ENCODE results near the gene EFCAB10. TPM values are rescaled to one million over a fixed set of nuclear protein-coding genes. Genes with fewer than 3 reads are reported as not detected.

The EFCAB10 gene
- total RNA-seq, 1 donor from 2014 or later, result not detected

DNA sequence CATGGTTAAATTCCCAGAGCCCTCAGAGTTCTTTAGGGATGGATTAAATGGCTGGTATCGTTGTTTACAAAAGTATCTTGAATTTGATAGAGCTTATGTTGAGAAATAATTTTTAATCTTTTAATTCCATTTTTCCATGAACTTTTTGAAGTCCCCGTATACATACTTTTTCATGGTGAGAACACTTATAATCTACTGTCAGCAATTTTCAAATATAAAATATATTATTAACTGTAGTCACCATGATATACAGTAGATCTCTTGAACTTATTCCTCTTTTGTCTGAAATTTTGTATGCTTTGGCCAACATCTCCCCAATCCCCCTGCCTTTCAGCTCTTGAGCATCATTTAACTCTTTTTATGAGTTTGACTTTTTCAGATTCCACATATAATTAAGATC is 9.4 kb downstream of the EFCAB10 start:
- TF ChIP-seq, protein P1, sequence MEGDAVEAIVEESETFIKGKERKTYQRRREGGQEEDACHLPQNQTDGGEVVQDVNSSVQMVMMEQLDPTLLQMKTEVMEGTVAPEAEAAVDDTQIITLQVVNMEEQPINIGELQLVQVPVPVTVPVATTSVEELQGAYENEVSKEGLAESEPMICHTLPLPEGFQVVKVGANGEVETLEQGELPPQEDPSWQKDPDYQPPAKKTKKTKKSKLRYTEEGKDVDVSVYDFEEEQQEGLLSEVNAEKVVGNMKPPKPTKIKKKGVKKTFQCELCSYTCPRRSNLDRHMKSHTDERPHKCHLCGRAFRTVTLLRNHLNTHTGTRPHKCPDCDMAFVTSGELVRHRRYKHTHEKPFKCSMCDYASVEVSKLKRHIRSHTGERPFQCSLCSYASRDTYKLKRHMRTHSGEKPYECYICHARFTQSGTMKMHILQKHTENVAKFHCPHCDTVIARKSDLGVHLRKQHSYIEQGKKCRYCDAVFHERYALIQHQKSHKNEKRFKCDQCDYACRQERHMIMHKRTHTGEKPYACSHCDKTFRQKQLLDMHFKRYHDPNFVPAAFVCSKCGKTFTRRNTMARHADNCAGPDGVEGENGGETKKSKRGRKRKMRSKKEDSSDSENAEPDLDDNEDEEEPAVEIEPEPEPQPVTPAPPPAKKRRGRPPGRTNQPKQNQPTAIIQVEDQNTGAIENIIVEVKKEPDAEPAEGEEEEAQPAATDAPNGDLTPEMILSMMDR (IDR thresholded peaks at IDR 0.05; ENCODE audit: unreplicated experiment), result no peak
- peaks cover 7% of the 10 kb centered on the region for H3K36me3 Mint-ChIP-seq
- H3K4me1 Mint-ChIP-seq, result no peaks in the 10 kb centered on the region
- DNase-seq (ENCODE audit: low spot score in 2 of 2, unreplicated experiment in 2 of 2), result no peak
- H3K4me3 Mint-ChIP-seq, result no peak overlapping the region
- H3K9me3 Mint-ChIP-seq, result peaks cover 3% of the 10 kb centered on the region
- no peak overlapping the region for H3K27ac Mint-ChIP-seq
- H3K27me3 Mint-ChIP-seq (ENCODE audit: low read depth), result no peaks in the 10 kb centered on the region

DNA sequence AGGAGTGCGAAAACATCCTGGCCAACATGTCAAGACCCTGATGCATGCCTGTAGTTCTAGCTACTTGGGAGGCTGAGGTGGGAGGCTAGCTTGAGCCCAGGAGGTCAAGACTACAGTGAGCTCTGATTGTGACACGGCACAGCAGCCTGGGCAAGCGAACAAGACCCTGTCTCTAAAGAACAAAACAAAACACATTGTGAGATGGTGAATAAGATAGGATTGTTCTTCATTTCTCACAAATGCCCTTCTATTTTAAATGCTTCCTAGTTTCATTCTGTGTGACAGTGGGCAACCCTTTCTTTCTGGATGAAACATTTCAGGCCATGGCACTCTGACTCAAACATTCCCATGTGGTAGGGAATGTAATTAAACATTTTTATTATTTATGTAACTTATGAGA is 13.5 kb downstream of the EFCAB10 start:
- no peak overlapping the region for H3K27ac Mint-ChIP-seq
- H3K4me1 Mint-ChIP-seq, result no peaks in the 10 kb centered on the region
- no peaks in the 10 kb centered on the region for H3K9me3 Mint-ChIP-seq
- no peak overlapping the region for H3K4me3 Mint-ChIP-seq
- H3K27me3 Mint-ChIP-seq (ENCODE audit: low read depth), result no peaks in the 10 kb centered on the region
- TF ChIP-seq, protein P1 (IDR thresholded peaks at IDR 0.05; ENCODE audit: unreplicated experiment), result no peak
- H3K36me3 Mint-ChIP-seq, result peaks cover 22% of the 10 kb centered on the region
- no peak for DNase-seq (ENCODE audit: low spot score in 2 of 2, unreplicated experiment in 2 of 2)

DNA sequence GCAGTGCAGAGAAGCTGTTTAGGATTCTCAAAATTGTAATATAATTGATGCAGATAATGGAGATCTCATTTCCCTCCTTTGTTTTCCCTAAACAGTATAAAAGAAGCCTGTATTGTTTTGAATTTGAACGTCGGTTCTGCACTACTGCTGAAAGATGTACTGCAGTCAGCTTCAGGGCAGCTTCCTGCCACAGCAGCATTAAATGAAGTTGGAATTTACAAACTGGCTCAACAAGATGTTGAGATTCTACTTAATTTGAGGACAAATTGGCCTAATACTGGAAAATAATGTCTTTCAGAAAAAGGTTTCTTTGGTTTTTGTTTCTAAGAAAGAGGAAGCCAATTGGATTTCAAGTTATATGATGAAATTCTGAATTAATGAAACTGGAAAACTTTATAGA is 14.3 kb downstream of the EFCAB10 start:
- H3K36me3 Mint-ChIP-seq, result peaks cover 29% of the 10 kb centered on the region
- H3K27ac Mint-ChIP-seq, result no peak overlapping the region
- no peak for DNase-seq (ENCODE audit: low spot score in 2 of 2, unreplicated experiment in 2 of 2)
- no peaks in the 10 kb centered on the region for H3K4me1 Mint-ChIP-seq
- H3K4me3 Mint-ChIP-seq, result no peak overlapping the region
- no peaks in the 10 kb centered on the region for H3K9me3 Mint-ChIP-seq
- TF ChIP-seq, protein P1 (IDR thresholded peaks at IDR 0.05; ENCODE audit: unreplicated experiment), result no peak
- no peaks in the 10 kb centered on the region for H3K27me3 Mint-ChIP-seq (ENCODE audit: low read depth)

DNA sequence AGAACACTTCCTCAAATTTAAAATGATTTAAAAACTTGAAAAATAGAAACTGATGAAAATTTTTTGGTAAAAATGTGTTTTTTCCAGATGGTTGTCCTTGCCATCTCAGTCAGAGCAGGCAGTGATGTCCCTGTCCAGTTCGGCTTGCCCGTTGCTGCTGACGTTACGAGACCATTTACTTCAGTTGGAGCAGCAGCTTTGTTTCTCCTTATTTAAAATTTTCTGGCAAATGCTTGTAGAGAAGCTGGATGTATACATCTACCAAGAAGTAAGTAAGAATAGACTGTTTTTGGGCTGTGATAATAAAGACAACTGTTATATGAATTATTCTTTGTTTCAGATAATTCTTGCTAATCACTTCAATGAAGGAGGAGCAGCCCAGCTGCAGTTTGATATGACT is 16.1 kb downstream of the EFCAB10 start:
- H3K27me3 Mint-ChIP-seq (ENCODE audit: low read depth), result no peaks in the 10 kb centered on the region
- no peak overlapping the region for H3K4me3 Mint-ChIP-seq
- H3K9me3 Mint-ChIP-seq, result no peaks in the 10 kb centered on the region
- peaks cover 33% of the 10 kb centered on the region for H3K36me3 Mint-ChIP-seq
- TF ChIP-seq, protein P1 (IDR thresholded peaks at IDR 0.05; ENCODE audit: unreplicated experiment), result no peak
- no peak for DNase-seq (ENCODE audit: low spot score in 2 of 2, unreplicated experiment in 2 of 2)
- no peak overlapping the region for H3K27ac Mint-ChIP-seq
- H3K4me1 Mint-ChIP-seq, result no peaks in the 10 kb centered on the region

DNA sequence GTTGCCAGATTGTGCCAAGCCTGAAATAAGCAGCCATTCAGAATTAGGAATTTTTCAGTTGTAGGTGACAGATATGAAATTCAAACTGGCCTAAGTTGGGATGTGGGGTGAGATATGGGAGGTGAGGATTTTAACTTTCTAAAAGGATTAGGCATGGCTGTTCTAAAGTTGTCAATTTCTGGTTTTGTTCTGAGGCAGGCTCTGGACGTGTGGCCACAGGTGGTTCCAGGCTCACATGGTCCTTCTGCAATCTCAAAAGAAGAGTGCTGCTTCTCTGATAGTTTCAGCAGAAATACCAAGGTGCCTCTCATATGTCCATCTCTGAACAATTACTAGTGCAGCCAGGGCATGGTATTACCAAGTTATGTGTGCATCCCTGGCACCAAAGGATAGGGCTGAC is 21.4 kb downstream of the EFCAB10 start:
- Mint-ChIP-seq H3K27me3 (ENCODE audit: low read depth) (no peaks in the 10 kb centered on the region), H3K36me3 (peaks cover 38% of the 10 kb centered on the region), H3K9me3 (no peaks in the 10 kb centered on the region), H3K4me3 (no peak overlapping the region), H3K27ac (no peak overlapping the region), H3K4me1 (no peaks in the 10 kb centered on the region)
- no peak for DNase-seq (ENCODE audit: low spot score in 2 of 2, unreplicated experiment in 2 of 2)
- TF ChIP-seq, protein P1 (IDR thresholded peaks at IDR 0.05; ENCODE audit: unreplicated experiment), result no peak

DNA sequence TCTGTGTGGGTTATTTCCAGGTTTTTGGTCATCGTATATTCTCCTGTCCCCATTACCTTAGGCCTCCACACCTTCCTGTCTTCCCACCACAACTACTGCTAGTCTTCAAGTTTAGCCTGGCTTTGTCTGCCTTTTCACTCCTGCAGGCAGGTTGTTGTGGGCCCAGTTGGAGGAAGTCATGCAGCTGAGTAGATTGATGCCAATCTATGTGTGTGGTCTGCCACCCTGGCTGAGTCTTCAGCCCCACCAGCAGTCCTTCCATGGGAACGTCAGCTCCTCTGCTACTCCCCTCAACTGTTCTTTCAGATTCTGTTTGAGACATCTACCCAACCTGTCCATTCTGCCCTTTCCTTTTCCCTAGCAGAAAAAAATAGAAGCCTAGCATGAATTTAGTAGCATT is 43.0 kb downstream of the EFCAB10 start:
- Mint-ChIP-seq H3K9me3 (no peaks in the 10 kb centered on the region), H3K36me3 (peaks cover 21% of the 10 kb centered on the region), H3K27ac (no peak overlapping the region), H3K27me3 (ENCODE audit: low read depth) (no peaks in the 10 kb centered on the region), H3K4me3 (no peak overlapping the region), H3K4me1 (peaks cover 2% of the 10 kb centered on the region)
- TF ChIP-seq, protein P1 (IDR thresholded peaks at IDR 0.05; ENCODE audit: unreplicated experiment), result no peak
- DNase-seq (ENCODE audit: low spot score in 2 of 2, unreplicated experiment in 2 of 2), result no peak
